H9 (cell line): ENCODE data around the gene ACACA. TPM values are rescaled to one million over a fixed set of nuclear protein-coding genes. Genes with fewer than 3 reads are reported as not detected.

Source experiments
- DNase-seq: peaks from one replicate; pipeline ENCODE4 v3.0.0-alpha.2; 2017
- H2AFZ ChIP-seq: one replicate; pipeline ENCODE4 v1.6.1; 2013; ENCODE audit warnings: mild to moderate bottlenecking, low read length, control low read depth, moderate library complexity
- H2AK5ac ChIP-seq: 2 replicates; pipeline ENCODE4 v1.6.1; 2013; ENCODE audit warnings: low read length, control low read depth, mixed read lengths; ENCODE audit not compliant: insufficient read length
- H2BK120ac ChIP-seq: one replicate; pipeline ENCODE4 v1.6.1; 2013; ENCODE audit warnings: low read depth, mild to moderate bottlenecking, low read length, control low read depth, inconsistent platforms; ENCODE audit not compliant: poor library complexity, severe bottlenecking
- H2BK12ac ChIP-seq: 2 replicates; pipeline ENCODE4 v1.6.1; 2013; ENCODE audit warnings: low read length, control low read depth, mixed read lengths, low read depth; ENCODE audit not compliant: insufficient read length
- H2BK15ac ChIP-seq: 2 replicates; pipeline ENCODE4 v1.6.1; 2013; ENCODE audit warnings: low read depth, low read length, control low read depth
- H2BK20ac ChIP-seq: one replicate; pipeline ENCODE4 v1.6.1; 2013; ENCODE audit warnings: low read depth, mild to moderate bottlenecking, low read length, control low read depth, inconsistent platforms; ENCODE audit not compliant: poor library complexity, severe bottlenecking
- H2BK5ac ChIP-seq: 2 replicates; pipeline ENCODE4 v1.6.1; 2013; ENCODE audit warnings: low read length, control low read depth, mixed read lengths; ENCODE audit not compliant: insufficient read length
- H3K14ac ChIP-seq: 2 replicates; pipeline ENCODE4 v1.6.1; 2013; ENCODE audit warnings: low read length, control low read depth; ENCODE audit not compliant: insufficient read depth
- H3K18ac ChIP-seq: 2 replicates; pipeline ENCODE4 v1.6.1; 2013; ENCODE audit warnings: low read depth, mild to moderate bottlenecking, mixed read lengths, low read length, control low read depth; ENCODE audit not compliant: insufficient read length
- H3K23ac ChIP-seq: 2 replicates; pipeline ENCODE4 v1.6.1; 2013; ENCODE audit warnings: low read length, control low read depth, mixed read lengths, low read depth; ENCODE audit not compliant: insufficient read length
- H3K23me2 ChIP-seq: 2 replicates; pipeline ENCODE4 v1.6.1; 2013; ENCODE audit warnings: low read depth, mild to moderate bottlenecking, mixed read lengths, low read length, control low read depth; ENCODE audit not compliant: insufficient read length, poor library complexity, severe bottlenecking
- H3K27ac ChIP-seq: 2 replicates; pipeline ENCODE4 v1.5.1; 2013; ENCODE audit warnings: low read length, control low read depth, mixed read lengths, low read depth; ENCODE audit not compliant: insufficient read length
- H3K27me3 ChIP-seq: 2 replicates; pipeline ENCODE4 v1.6.1; 2013; ENCODE audit warnings: low read length, control low read depth, inconsistent platforms; ENCODE audit not compliant: insufficient read depth
- H3K4ac ChIP-seq: 2 replicates; pipeline ENCODE4 v1.6.1; 2013; ENCODE audit warnings: low read depth, mild to moderate bottlenecking, control low read depth, inconsistent platforms, low read length, moderate library complexity
- H3K4me1 ChIP-seq: 2 replicates; pipeline ENCODE4 v1.6.1; 2013; ENCODE audit warnings: low read length, control low read depth, inconsistent platforms; ENCODE audit not compliant: insufficient read depth
- H3K4me2 ChIP-seq: 2 replicates; pipeline ENCODE4 v1.6.1; 2013; ENCODE audit warnings: low read length, control low read depth, mixed read lengths; ENCODE audit not compliant: insufficient read length, insufficient read depth
- H3K56ac ChIP-seq: 2 replicates; pipeline ENCODE4 v1.6.1; 2013; ENCODE audit warnings: low read depth, mild to moderate bottlenecking, mixed read lengths, low read length, control low read depth; ENCODE audit not compliant: insufficient read length
- H3K79me1 ChIP-seq: 2 replicates; pipeline ENCODE4 v1.6.1; 2013; ENCODE audit warnings: low read depth, mild to moderate bottlenecking, moderate library complexity, low read length, control low read depth, inconsistent platforms; ENCODE audit not compliant: insufficient read depth, poor library complexity, severe bottlenecking
- H3K79me2 ChIP-seq: 2 replicates; pipeline ENCODE4 v1.6.1; 2013; ENCODE audit warnings: low read length, control low read depth, inconsistent platforms; ENCODE audit not compliant: insufficient read depth
- H3K9ac ChIP-seq: 2 replicates; pipeline ENCODE4 v1.6.1; 2013; ENCODE audit warnings: low read length, control low read depth, mixed read lengths; ENCODE audit not compliant: insufficient read length; ENCODE audit errors: extremely low read depth
- H3K9me3 ChIP-seq: one replicate; pipeline ENCODE4 v1.6.1; 2013; ENCODE audit warnings: low read depth, low read length, inconsistent platforms; ENCODE audit not compliant: control insufficient read depth
- H3T11ph ChIP-seq: one replicate; pipeline ENCODE4 v1.6.1; 2013; ENCODE audit warnings: mild to moderate bottlenecking, low read length, control low read depth, inconsistent platforms
- H4K20me1 ChIP-seq: one replicate; pipeline ENCODE4 v1.6.1; 2013; ENCODE audit not compliant: control insufficient read depth, insufficient read length, insufficient read depth
- H4K5ac ChIP-seq: 2 replicates; pipeline ENCODE4 v1.6.1; 2013; ENCODE audit warnings: low read depth, mild to moderate bottlenecking, mixed read lengths, low read length, control low read depth; ENCODE audit not compliant: insufficient read length
- H4K8ac ChIP-seq: replicated peaks from 2 replicates; pipeline ENCODE4 v1.6.1; 2013; ENCODE audit warnings: low read length, control low read depth, mixed read lengths, low read depth; ENCODE audit not compliant: insufficient read length
- H4K91ac ChIP-seq: 2 replicates; pipeline ENCODE4 v1.6.1; 2013; ENCODE audit warnings: low read depth, mild to moderate bottlenecking, moderate library complexity, mixed read lengths, low read length, control low read depth; ENCODE audit not compliant: insufficient read length
- H3K27ac Mint-ChIP-seq, 3 experiments: 2 replicates in 2 of 3; 3 replicates in 1 of 3; pipeline ENCODE4 v1.8.0; 2020 to 2021; ENCODE audit warnings: mixed read lengths in 3 of 3, mild to moderate bottlenecking in 1 of 3, moderate library complexity in 1 of 3
- H3K27me3 Mint-ChIP-seq: 2 replicates; pipeline ENCODE4 v1.8.0; 2021; ENCODE audit warnings: low read depth, mild to moderate bottlenecking, moderate library complexity, mixed read lengths
- H3K36me3 Mint-ChIP-seq, 3 experiments: 2 replicates in 2 of 3; 3 replicates in 1 of 3; pipeline ENCODE4 v1.8.0; 2020 to 2021; ENCODE audit warnings: low read depth in 3 of 3, mixed read lengths in 3 of 3; ENCODE audit not compliant: insufficient read depth in 1 of 3
- H3K4me1 Mint-ChIP-seq, 2 experiments: 2 replicates each; pipeline ENCODE4 v1.8.0; 2020; ENCODE audit warnings: mixed read lengths in 2 of 2
- H3K4me3 Mint-ChIP-seq, 2 experiments: 2 replicates in 1 of 2; 3 replicates in 1 of 2; pipeline ENCODE4 v1.8.0; 2020 to 2021; ENCODE audit warnings: mild to moderate bottlenecking in 2 of 2, mixed read lengths in 2 of 2, moderate library complexity in 1 of 2
- H3K9me3 Mint-ChIP-seq, 2 experiments: 2 replicates in 1 of 2; 3 replicates in 1 of 2; pipeline ENCODE4 v1.8.0; 2020; ENCODE audit warnings: mild to moderate bottlenecking in 2 of 2, mixed read lengths in 2 of 2, moderate library complexity in 1 of 2
- CTCF ChIP-seq: fragments of 200-600 bp; sonication (generic); conservative IDR thresholded peaks from 3 replicates; pipeline ENCODE4 v1.8.0; 2021; ENCODE audit warnings: antibody characterized with exemption, mild to moderate bottlenecking
- WGBS: extraction: QIAGEN DNeasy Blood & Tissue Kit; methylation state at CpG from one replicate; pipeline ENCODE4 v1.1.7; 2013; ENCODE audit warnings: missing lambda C conversion rate, low lambda C conversion rate, mixed read lengths; ENCODE audit not compliant: insufficient read length; ENCODE audit errors: extremely low coverage; 5-methylcytosine and 5-hydroxymethylcytosine counted together
- total RNA-seq: library from RNA; stranded (reverse); gene quantifications from 2 replicates; pipeline ENCODE4 v1.2.1, GENCODE V29; 2021

Gene ACACA
- total RNA-seq, 1 experiment from 2014 or later: 135 TPM

GRCh38 chr17:37050920-37051319, 355.7 kb downstream of the ACACA start:
- H3K79me2 ChIP-seq: no peaks in the 10 kb centered on the region
- WGBS: no CpG with 5 or more reads among the region's 5 CpGs
- no peaks in the 10 kb centered on the region; a peak in 1 of 5 replicates for H3K9me3 Mint-ChIP-seq
- H3K4me1 ChIP-seq: peaks cover 10% of the 10 kb centered on the region
- no peak overlapping the region for H2BK5ac ChIP-seq
- no peak overlapping the region for H3K4me2 ChIP-seq
- H2AK5ac ChIP-seq: no peak overlapping the region
- peaks cover 0 to 15% (median 12%) of the 10 kb centered on the region in 3 experiments; a peak in 4 of 7 replicates for H3K36me3 Mint-ChIP-seq
- H3K27me3 Mint-ChIP-seq: no peaks in the 10 kb centered on the region; the same call in 1 of the 2 replicates
- H3K9ac ChIP-seq: no peak overlapping the region
- no peak overlapping the region for H3K18ac ChIP-seq
- H2BK12ac ChIP-seq: no peak overlapping the region
- no peak overlapping the region for H4K5ac ChIP-seq
- H3K9me3 ChIP-seq: no peaks in the 10 kb centered on the region
- no peak overlapping the region; the same call in 1 of the 2 replicates for H3K14ac ChIP-seq
- H4K20me1 ChIP-seq: no peaks in the 10 kb centered on the region
- H3K27ac ChIP-seq: no peak overlapping the region
- no peak overlapping the region for H3T11ph ChIP-seq
- H2BK15ac ChIP-seq: no peak overlapping the region
- no peaks in the 10 kb centered on the region for H3K79me1 ChIP-seq
- DNase-seq: no peak
- H3K27me3 ChIP-seq: no peaks in the 10 kb centered on the region
- H3K56ac ChIP-seq: no peak overlapping the region
- no peak overlapping the region for H3K23ac ChIP-seq
- no peak overlapping the region for H3K4ac ChIP-seq
- no peak overlapping the region for H2BK120ac ChIP-seq
- peaks cover 49 to 50% of the 10 kb centered on the region in 2 experiments for H3K4me1 Mint-ChIP-seq
- H4K91ac ChIP-seq: no peak overlapping the region
- no peak overlapping the region for H2BK20ac ChIP-seq
- no peak overlapping the region for H2AFZ ChIP-seq
- H3K27ac Mint-ChIP-seq: peak overlapping the region in 2 of 3 experiments; percentile 70 to 86; a peak in 4 of 7 replicates
- H4K8ac ChIP-seq: no peak overlapping the region
- no peak for TF ChIP-seq CTCF
- H3K4me3 Mint-ChIP-seq: no peak overlapping the region
- no peaks in the 10 kb centered on the region for H3K23me2 ChIP-seq
